ENCODE measurements around the gene SPRED2. TPM values are rescaled to one million over a fixed set of nuclear protein-coding genes. Genes with fewer than 3 reads are reported as not detected.

Gene SPRED2
- total and polyA plus RNA-seq, 2 of the 8 experiments (the other 6 are each of a cell fraction or from before 2014, with no cell fraction given) = 15.3 to 22.5 TPM

- Histone ChIP-seq H3K27me3 (replicated peaks in 1 of 4; ENCODE audit: control insufficient read depth in 3 of 4, extremely low read depth in 1 of 4, insufficient read depth in 3 of 4, low read length in 3 of 4) (no peaks in the 10 kb centered on the region), H2BK5ac (ENCODE audit: low read depth, low read length) (no peak overlapping the region), H3K14ac (ENCODE audit: insufficient read length) (no peak overlapping the region), H4K5ac (ENCODE audit: insufficient read length, low read depth, low read length) (no peak overlapping the region), H3K4me2 (ENCODE audit: insufficient read depth in 1 of 2, low read depth in 2 of 2, low read length in 2 of 2) (no peak overlapping the region), H3K79me2 (ENCODE audit: control insufficient read depth in 1 of 2, insufficient read depth in 2 of 2, low read length in 2 of 2) (peaks cover 0 to 12% of the 10 kb centered on the region in 2 experiments; a peak in 1 of 4 replicates), H3K36me3 (ENCODE audit: control insufficient read depth in 2 of 4, insufficient read depth in 4 of 4, low read length in 3 of 4) (no peaks in the 10 kb centered on the region), H4K91ac (replicated peaks; ENCODE audit: insufficient read length, low read length) (no peak overlapping the region), H3K23ac (ENCODE audit: insufficient read length) (no peak overlapping the region), H3K9ac (replicated peaks in 1 of 4; ENCODE audit: extremely low read depth in 1 of 4, low read depth in 3 of 4, low read length in 3 of 4) (no peak overlapping the region), H3K9me3 (ENCODE audit: insufficient read depth in 2 of 2, low read depth in 1 of 2, low read length in 1 of 2) (no peaks in the 10 kb centered on the region), H3K23me2 (ENCODE audit: low read depth, low read length) (peaks cover 2% of the 10 kb centered on the region; the same call in 1 of the 2 replicates), H3K79me1 (ENCODE audit: low read depth, low read length) (peaks cover 4% of the 10 kb centered on the region), H2AFZ (ENCODE audit: low read length) (no peak overlapping the region), H3K4me3 (ENCODE audit: extremely low read depth in 1 of 4, insufficient read depth in 2 of 4, low read depth in 3 of 4, low read length in 4 of 4) (no peak overlapping the region), H3K4ac (replicated peaks; ENCODE audit: insufficient read length, low read depth, low read length) (no peak overlapping the region), H2BK120ac (replicated peaks; ENCODE audit: low read depth, low read length) (no peak overlapping the region), H2BK20ac (ENCODE audit: low read length) (no peak overlapping the region), H2BK15ac (ENCODE audit: low read length) (no peak overlapping the region), H3K56ac (replicated peaks; ENCODE audit: insufficient read length, low read depth, low read length) (no peak overlapping the region), H3K27ac (ENCODE audit: low read depth, low read length) (no peak overlapping the region), H3K18ac (ENCODE audit: extremely low read depth, low read length) (no peak overlapping the region), H2AK5ac (ENCODE audit: low read depth, low read length) (no peak overlapping the region), H3K4me1 (replicated peaks in 1 of 4; ENCODE audit: control insufficient read depth in 3 of 4, insufficient read depth in 4 of 4, low read length in 3 of 4) (peaks cover 0 to 3% (median 0%) of the 10 kb centered on the region in 4 experiments; a peak in 3 of 7 replicates), H2BK12ac (ENCODE audit: low read depth, low read length) (no peak overlapping the region), H4K20me1 (replicated peaks in 1 of 2; ENCODE audit: control insufficient read depth in 1 of 2, insufficient read depth in 2 of 2, low read length in 2 of 2) (peaks cover 5 to 6% of the 10 kb centered on the region in 2 experiments), H4K8ac (ENCODE audit: extremely low read depth, insufficient read depth, low read length) (no peak overlapping the region)
- ChIA-PET CTCF (ENCODE audit: partially characterized antibody) (interaction anchor here (1.1 to 1.8 kb wide), 3 partner anchors 10 to 38 kb away, joined by 3 to 4 read pairs (median 3); no protein-coding TSS in a partner anchor), POLR2A (ENCODE audit: partially characterized antibody) (interaction anchor here (0.8 kb wide), 1 partner anchor 11 kb away, joined by 4 read pairs; no protein-coding TSS in a partner anchor)
- FAIRE-seq (no peak), DNase-seq (ENCODE audit: low read depth in 1 of 2, low spot score in 2 of 2) (no peak)
- WGBS, 2 experiments (ENCODE audit: extremely low coverage in 1 of 2, insufficient coverage in 1 of 2, insufficient read length in 1 of 2, insufficient replicate concordance in 2 of 2, low coverage in 1 of 2, low lambda C conversion rate in 2 of 2, missing lambda C conversion rate in 1 of 2) = 97% methylated on average over 3 of the region's 3 CpGs; no CpG with 5 or more reads in 1 of the 2 experiments
- TF ChIP-seq SAP30 (IDR thresholded peaks at IDR 0.05; ENCODE audit: insufficient read depth, insufficient replicate concordance, low read length) (no peak), SIX5 (IDR thresholded peaks at IDR 0.05; ENCODE audit: low read depth, low read length) (no peak), CHD2 (IDR thresholded peaks at IDR 0.05; ENCODE audit: low read length) (no peak), JUN (IDR thresholded peaks at IDR 0.05; ENCODE audit: low read depth, low read length) (no peak), ZNF274 (IDR thresholded peaks at IDR 0.05; ENCODE audit: borderline replicate concordance, extremely low read depth, low read length) (no peak), JUND (IDR thresholded peaks at IDR 0.05; ENCODE audit: low read length) (no peak), MAFK (IDR thresholded peaks at IDR 0.05; ENCODE audit: low read depth, low read length) (no peak), TAF7 (optimal IDR thresholded peaks at IDR 0.05; ENCODE audit: borderline replicate concordance, low read depth, low read length) (no peak), KDM4A (IDR thresholded peaks at IDR 0.05; ENCODE audit: low read depth, low read length, severe bottlenecking) (no peak), FOSL1 (IDR thresholded peaks at IDR 0.05; ENCODE audit: insufficient read depth, low read depth, low read length) (no peak)
These were observed 43.6 kb downstream of the SPRED2 start for GRCh38 chr2:65388596-65389390.

Data from H1 (cell line).